Gastrocnemius medialis (tissue), 4 donors: ENCODE measurements around the gene IFIT1B. TPM values are rescaled to one million over a fixed set of nuclear protein-coding genes. Genes with fewer than 3 reads are reported as not detected.
"Not testable (repeated sequence)": the region's sequence is repeated elsewhere in the genome, so short reads cannot be mapped to it uniquely, and the experiment has no call there.

Experiments used
- ATAC-seq, 2 donors: fragments of 150-250 bp; one replicate each; pipeline ENCODE4 v1.9.1; 2016
- DNase-seq, 2 donors: peaks; one replicate each; pipeline ENCODE4 v3.0.0-alpha.2; 2019
- H3K27ac ChIP-seq, 4 donors: fragments of 200-600 bp; sonication (generic); 1 replicate in 1 of 4; 2 replicates in 3 of 4; pipeline ENCODE4 v1.5.1; 2016 to 2018; ENCODE audit warnings: mild to moderate bottlenecking in 2 of 4, moderate library complexity in 1 of 4
- H3K27me3 ChIP-seq, 3 donors: fragments of 200-600 bp; sonication (generic) in 2 of 3; 1 replicate in 1 of 3; 2 replicates in 2 of 3; pipeline versions ENCODE4 v1.5.1 to v1.6.0; 2016 to 2019; ENCODE audit warnings: mild to moderate bottlenecking in 1 of 3, moderate library complexity in 1 of 3
- H3K36me3 ChIP-seq, 2 donors: fragments of 200-600 bp; sonication (generic) in 1 of 2; one replicate each; pipeline ENCODE4 v1.5.1; 2017 to 2018
- H3K4me1 ChIP-seq, 2 donors: fragments of 200-600 bp; sonication (generic) in 1 of 2; one replicate each; pipeline ENCODE4 v1.5.1; 2016 to 2017; ENCODE audit warnings: mild to moderate bottlenecking in 2 of 2
- H3K4me3 ChIP-seq, 4 donors: fragments of 200-600 bp; sonication (generic) in 3 of 4; 1 replicate in 1 of 4; 2 replicates in 3 of 4; pipeline ENCODE4 v1.5.1; 2016 to 2019; ENCODE audit warnings: mild to moderate bottlenecking in 2 of 4
- H3K9me3 ChIP-seq, 3 donors: fragments of 200-600 bp; sonication (generic) in 2 of 3; 1 replicate in 1 of 3; 2 replicates in 2 of 3; pipeline ENCODE4 v1.5.1; 2016 to 2019
- POLR2A ChIP-seq, 2 donors: fragments of 450-650 bp; IDR thresholded peaks; one replicate each; pipeline ENCODE4 v1.6.1; 2017; ENCODE audit warnings: antibody characterized with exemption in 2 of 2, mild to moderate bottlenecking in 2 of 2, moderate library complexity in 2 of 2
- in situ Hi-C, 4 donors: fragments of 200-750 bp; cut with MboI; loops; one replicate each; pipeline versions ENCODE4 v1.15.0 to v1.8.0; 2017; ENCODE audit warnings: low sequenced_read_pairs in 4 of 4
- intact Hi-C: fragments of 100-400 bp; cut with DNase I; formaldehyde crosslinking; loops from one replicate; pipeline ENCODE4 v1.15.1; 2023; ENCODE audit warnings: low total_unique reads
- total RNA-seq, 4 donors: library from RNA; depleted of rRNA; stranded (reverse); fragments of >200 nt; gene quantifications; one replicate each; pipeline versions ENCODE4 v1.1.0 to v1.2.3, GENCODE V29; 2016
- TF ChIP-seq, protein P1 (sequence below), 5 experiments: fragments of 450-650 bp in 3 of 5; fragments of 200-600 bp in 2 of 5; sonication (generic) in 2 of 5; IDR thresholded peaks in 4 of 5; conservative IDR thresholded peaks in 1 of 5; 1 replicate in 4 of 5; 2 replicates in 1 of 5; pipeline ENCODE4 v1.5.1; 2016 to 2019; ENCODE audit warnings: antibody characterized with exemption in 5 of 5, mild to moderate bottlenecking in 3 of 5, moderate library complexity in 3 of 5

The IFIT1B gene
- total RNA-seq, 4 donors from 2014 or later = not detected

DNA sequence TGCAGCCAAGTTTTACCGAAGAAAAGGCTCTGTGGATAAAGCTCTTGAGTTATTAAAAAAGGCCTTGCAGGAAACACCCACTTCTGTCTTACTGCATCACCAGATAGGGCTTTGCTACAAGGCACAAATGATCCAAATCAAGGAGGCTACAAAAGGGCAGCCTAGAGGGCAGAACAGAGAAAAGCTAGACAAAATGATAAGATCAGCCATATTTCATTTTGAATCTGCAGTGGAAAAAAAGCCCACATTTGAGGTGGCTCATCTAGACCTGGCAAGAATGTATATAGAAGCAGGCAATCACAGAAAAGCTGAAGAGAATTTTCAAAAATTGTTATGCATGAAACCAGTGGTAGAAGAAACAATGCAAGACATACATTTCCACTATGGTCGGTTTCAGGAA lies 25.2 kb downstream of the IFIT1B start:
- intact Hi-C loops (no loop called here), in situ Hi-C loops (no loop called here)
- ATAC-seq = no peak
- Histone ChIP-seq H3K9me3 (no peaks in the 10 kb centered on the region), H3K36me3 (peaks cover 0 to 25% of the 10 kb centered on the region in 2 donors), H3K4me3 (no peak overlapping the region), H3K27me3 (no peaks in the 10 kb centered on the region), H3K4me1 (peaks cover 0 to 7% of the 10 kb centered on the region in 2 donors), H3K27ac (no peak overlapping the region)
- TF ChIP-seq, protein P1, sequence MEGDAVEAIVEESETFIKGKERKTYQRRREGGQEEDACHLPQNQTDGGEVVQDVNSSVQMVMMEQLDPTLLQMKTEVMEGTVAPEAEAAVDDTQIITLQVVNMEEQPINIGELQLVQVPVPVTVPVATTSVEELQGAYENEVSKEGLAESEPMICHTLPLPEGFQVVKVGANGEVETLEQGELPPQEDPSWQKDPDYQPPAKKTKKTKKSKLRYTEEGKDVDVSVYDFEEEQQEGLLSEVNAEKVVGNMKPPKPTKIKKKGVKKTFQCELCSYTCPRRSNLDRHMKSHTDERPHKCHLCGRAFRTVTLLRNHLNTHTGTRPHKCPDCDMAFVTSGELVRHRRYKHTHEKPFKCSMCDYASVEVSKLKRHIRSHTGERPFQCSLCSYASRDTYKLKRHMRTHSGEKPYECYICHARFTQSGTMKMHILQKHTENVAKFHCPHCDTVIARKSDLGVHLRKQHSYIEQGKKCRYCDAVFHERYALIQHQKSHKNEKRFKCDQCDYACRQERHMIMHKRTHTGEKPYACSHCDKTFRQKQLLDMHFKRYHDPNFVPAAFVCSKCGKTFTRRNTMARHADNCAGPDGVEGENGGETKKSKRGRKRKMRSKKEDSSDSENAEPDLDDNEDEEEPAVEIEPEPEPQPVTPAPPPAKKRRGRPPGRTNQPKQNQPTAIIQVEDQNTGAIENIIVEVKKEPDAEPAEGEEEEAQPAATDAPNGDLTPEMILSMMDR (IDR thresholded peaks at IDR 0.05 in 4 of 5, conservative IDR thresholded peaks at IDR 0.05 in 1 of 5) = no peak
- no peak for TF ChIP-seq POLR2A (IDR thresholded peaks at IDR 0.05)
- no peak for DNase-seq

DNA sequence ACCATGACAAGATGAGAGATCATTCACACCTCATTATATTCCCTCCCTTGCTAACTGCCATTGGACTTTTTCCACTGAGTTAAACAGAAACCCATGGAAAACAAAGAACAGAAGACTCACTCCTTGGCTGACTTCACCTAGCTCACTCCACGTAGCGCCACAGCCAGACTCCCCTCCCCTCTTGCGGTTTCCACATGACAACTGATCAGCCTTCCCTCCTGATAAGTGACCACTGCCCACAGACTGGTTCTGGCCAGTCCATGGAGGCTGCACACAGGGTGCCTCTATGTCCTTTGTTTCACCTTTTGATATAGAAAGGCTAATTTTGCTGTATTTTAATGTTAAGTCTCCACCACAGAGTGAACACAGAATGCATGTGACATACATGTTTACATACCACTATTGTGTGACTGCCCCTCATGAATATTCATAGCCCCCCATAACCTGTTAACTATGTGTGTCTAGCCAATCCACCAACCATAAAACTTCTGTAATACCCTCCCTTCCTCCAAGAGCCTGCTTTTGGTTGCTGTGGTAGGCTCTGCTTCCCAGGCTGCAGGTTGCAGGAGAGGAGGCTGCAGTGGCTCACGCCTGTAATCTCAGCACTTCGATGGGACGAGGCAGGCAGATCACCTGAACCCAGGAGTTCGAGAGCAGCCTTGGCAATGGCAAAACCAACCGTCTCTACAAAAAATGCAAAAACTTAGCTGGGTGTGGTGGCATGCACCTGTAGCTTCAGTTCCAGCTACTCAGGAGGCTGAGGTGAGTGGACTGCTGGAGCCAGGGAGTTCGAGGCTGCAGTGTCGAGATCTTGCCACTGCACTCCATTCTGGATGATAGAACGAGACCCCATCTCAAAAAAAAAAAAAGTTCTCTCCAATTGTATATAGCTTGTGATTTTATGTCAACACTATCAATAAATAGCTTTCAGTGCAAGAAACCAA lies 26.5 kb downstream of the IFIT1B start:
- in situ Hi-C loops (no loop called here), intact Hi-C loops (no loop called here)
- DNase-seq (no peak), ATAC-seq (no peak)
- TF ChIP-seq POLR2A (IDR thresholded peaks at IDR 0.05) = no peak
- TF ChIP-seq, protein P1 (IDR thresholded peaks at IDR 0.05 in 4 of 5, conservative IDR thresholded peaks at IDR 0.05 in 1 of 5) = no peak
- Histone ChIP-seq H3K27ac (no peak overlapping the region), H3K4me3 (no peak overlapping the region), H3K9me3 (no peaks in the 10 kb centered on the region), H3K4me1 (no peaks in the 10 kb centered on the region), H3K27me3 (no peaks in the 10 kb centered on the region), H3K36me3 (peaks cover 0 to 25% of the 10 kb centered on the region in 2 donors)

DNA sequence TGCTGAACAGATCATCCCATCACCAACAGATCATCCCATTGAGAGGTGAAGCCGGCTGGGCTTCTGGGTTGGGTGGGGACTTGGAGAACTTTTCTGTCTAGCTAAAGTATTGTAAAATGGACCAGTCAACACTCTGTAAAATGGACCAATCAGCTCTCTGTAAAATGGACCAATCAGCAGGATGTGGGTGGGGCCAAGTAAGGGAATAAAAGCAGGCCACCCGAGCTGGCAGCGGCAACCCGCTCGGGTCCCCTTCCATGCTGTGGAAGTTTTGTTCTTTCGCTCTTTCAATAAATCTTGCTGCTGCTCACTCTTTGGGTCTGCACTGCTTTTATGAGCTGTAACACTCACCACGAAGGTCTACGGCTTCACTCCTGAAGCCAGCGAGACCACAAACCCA lies 28.3 kb downstream of the IFIT1B start:
- ATAC-seq, H3K4me1 ChIP-seq, intact Hi-C loops, H3K4me3 ChIP-seq, H3K27ac ChIP-seq, H3K27me3 ChIP-seq, H3K9me3 ChIP-seq, in situ Hi-C loops, DNase-seq: not testable (repeated sequence)
- peaks cover 0 to 25% of the 10 kb centered on the region in 2 donors for H3K36me3 ChIP-seq

DNA sequence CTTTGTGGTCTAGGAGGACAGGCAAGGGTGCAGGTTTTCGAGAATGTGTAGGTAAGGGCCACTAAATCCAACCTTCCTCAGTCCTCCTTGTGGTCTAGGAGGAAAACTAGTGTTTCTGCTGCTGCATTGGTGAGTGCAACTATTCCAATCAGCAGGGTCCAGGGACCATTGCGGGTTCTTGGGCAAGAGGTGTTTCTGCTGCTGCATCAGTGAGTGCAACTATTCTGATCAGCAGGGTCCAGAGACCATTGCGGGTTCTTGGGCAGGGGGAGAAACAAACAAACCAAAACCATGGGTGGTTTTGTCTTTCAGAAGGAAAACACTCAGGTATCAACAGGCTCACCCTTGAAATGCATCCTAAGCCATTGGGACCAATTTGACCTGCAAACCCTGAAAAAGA lies 29.9 kb downstream of the IFIT1B start:
- H3K27ac ChIP-seq, H3K9me3 ChIP-seq, H3K4me3 ChIP-seq, in situ Hi-C loops, H3K4me1 ChIP-seq, ATAC-seq, intact Hi-C loops, H3K27me3 ChIP-seq, DNase-seq: not testable (repeated sequence)
- H3K36me3 ChIP-seq = peaks cover 0 to 16% of the 10 kb centered on the region in 2 donors

DNA sequence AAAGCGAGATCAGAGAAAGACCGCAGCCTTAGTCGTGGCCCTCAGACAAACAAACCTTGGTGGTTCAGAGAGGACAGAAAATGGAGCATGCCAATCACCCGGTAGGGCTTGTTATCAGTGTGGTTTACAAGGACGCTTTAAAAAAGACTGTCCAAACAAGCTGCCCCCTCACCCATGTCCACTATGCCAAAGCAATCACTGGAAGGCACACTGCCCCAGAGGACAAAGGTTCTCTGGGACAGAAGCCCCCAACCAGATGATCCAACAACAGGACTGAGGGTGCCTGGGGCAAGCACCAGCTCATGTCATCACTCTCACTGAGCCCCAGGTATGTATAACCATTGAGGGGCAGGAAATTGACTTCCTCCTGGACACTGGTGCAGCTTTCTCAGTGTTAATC lies 31.4 kb downstream of the IFIT1B start:
- DNase-seq, ATAC-seq, intact Hi-C loops, H3K27ac ChIP-seq, H3K4me1 ChIP-seq, H3K36me3 ChIP-seq, in situ Hi-C loops, H3K9me3 ChIP-seq, H3K4me3 ChIP-seq, H3K27me3 ChIP-seq: not testable (repeated sequence)

DNA sequence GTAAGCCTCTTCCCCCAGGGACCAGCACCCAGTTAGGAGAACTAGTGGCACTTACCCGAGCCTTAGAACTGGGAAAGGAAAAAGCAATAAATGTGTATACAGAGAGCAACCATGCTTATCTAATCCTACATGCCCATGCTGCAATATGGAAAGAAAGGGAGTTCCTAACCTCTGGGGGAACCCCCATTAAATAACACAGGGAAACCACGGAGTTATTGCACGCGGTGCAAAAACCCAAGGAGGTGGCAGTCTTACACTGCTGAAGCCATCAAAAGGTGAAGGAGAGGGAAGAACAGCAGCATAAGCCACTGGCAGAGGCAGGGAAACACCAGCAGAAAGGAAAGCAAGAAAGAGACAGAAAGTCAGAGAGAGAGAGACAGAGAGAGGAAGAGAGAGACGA lies 32.7 kb downstream of the IFIT1B start:
- in situ Hi-C loops, H3K4me3 ChIP-seq, ATAC-seq, H3K27ac ChIP-seq, DNase-seq, H3K9me3 ChIP-seq, H3K4me1 ChIP-seq, H3K27me3 ChIP-seq, H3K36me3 ChIP-seq, intact Hi-C loops: not testable (repeated sequence)

DNA sequence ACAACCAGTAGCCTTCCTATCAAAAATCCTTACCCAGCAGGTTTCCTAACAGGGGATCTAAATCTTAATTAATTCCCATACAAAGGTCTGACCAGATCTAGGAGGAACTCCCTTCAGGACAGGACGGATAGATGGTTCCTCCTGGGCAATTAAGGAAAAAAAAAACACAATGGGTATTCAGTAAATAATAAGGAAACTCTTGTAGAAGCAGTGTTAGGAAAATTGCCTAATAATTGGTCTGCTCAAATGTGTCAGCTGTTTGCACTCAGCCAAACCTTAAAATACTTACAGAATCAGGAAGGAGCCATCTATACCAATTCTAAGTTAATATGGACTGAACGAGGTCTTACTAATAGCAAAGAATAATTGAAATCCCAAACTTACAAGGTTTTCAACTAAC lies 33.3 kb downstream of the IFIT1B start:
- intact Hi-C loops, H3K9me3 ChIP-seq, ATAC-seq: not testable (repeated sequence)

DNA sequence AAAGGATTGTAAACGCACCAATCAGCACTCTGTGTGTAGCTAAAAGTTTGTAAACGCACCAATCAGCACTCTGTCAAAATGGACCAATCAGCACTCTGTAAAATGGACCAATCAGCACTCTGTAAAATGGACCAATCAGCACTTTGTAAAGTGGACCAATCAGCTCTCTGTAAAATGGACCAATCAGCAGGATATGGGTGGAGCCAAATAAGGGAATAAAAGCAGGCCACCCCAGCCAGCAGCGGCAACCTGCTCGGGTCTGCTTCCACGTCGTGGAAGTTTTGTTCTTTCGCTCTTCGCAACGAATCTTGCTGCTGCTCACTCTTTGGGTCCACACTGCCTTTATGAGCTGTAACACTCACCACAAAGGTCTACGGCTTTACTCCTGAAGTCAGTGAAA lies 34.4 kb downstream of the IFIT1B start:
- in situ Hi-C loops, H3K36me3 ChIP-seq, H3K27ac ChIP-seq, H3K27me3 ChIP-seq, DNase-seq, ATAC-seq, H3K4me3 ChIP-seq, intact Hi-C loops, H3K9me3 ChIP-seq: not testable (repeated sequence)
- peaks cover 5 to 12% of the 10 kb centered on the region in 2 donors for H3K4me1 ChIP-seq

More for the DNA sequence above, 33.3 kb downstream of the IFIT1B start:
- H3K36me3 ChIP-seq, DNase-seq, H3K27ac ChIP-seq, H3K4me3 ChIP-seq, in situ Hi-C loops, H3K27me3 ChIP-seq, H3K4me1 ChIP-seq: not testable (repeated sequence)
